HG02840 (cell line): Measurements from ENCODE around the gene HOXA13.

Source experiments
- ATAC-seq: cut with Tn5 transposase; IDR thresholded peaks from one replicate; pipeline ENCODE4 v1.9.1; 2021; ENCODE audit warnings: mild to moderate bottlenecking, moderate library complexity, moderate number of reproducible peaks; ENCODE audit not compliant: unreplicated experiment, low FRiP score

HOXA13 gene

GRCh38 chr7:27199849-27200760, at the start of gene HOXA13:
TSS of gene HOXA13 (minus strand) at chr7:27200091. CDS start at chr7:27200077, 14 bp downstream.
- no peak for ATAC-seq

GRCh38 chr7:27248911-27249723, 49.2 kb upstream of the HOXA13 start:
- ATAC-seq: no peak

- ATAC-seq: no peak
Observed at GRCh38 chr7:27248427-27248806, 48.5 kb upstream of the HOXA13 start.

- ATAC-seq: no peak
Observed at GRCh38 chr7:27247452-27248426, 47.8 kb upstream of the HOXA13 start.

- no peak for ATAC-seq
Observed at GRCh38 chr7:27247000-27247399, 47.1 kb upstream of the HOXA13 start.

GRCh38 chr7:27245798-27246691, 46.2 kb upstream of the HOXA13 start:
- no peak for ATAC-seq

- no peak for ATAC-seq
Observed at GRCh38 chr7:27245124-27245797, 45.4 kb upstream of the HOXA13 start.

- no peak for ATAC-seq
Observed at GRCh38 chr7:27244488-27245123, 44.7 kb upstream of the HOXA13 start.

- no peak for ATAC-seq
Observed at GRCh38 chr7:27243340-27244163, 43.7 kb upstream of the HOXA13 start.

- no peak for ATAC-seq
Observed at GRCh38 chr7:27242555-27243339, 42.9 kb upstream of the HOXA13 start, which contains the start of gene EVX1. TSS of gene EVX1 (plus strand) at chr7:27242802. CDS start at chr7:27243031, 229 bp downstream.

- no peak for ATAC-seq
Observed at GRCh38 chr7:27242154-27242553, 42.3 kb upstream of the HOXA13 start.

- no peak for ATAC-seq
Observed at GRCh38 chr7:27241189-27242056, 41.5 kb upstream of the HOXA13 start.

GRCh38 chr7:27240015-27240731, 40.3 kb upstream of the HOXA13 start:
- ATAC-seq: no peak

GRCh38 chr7:27239387-27240014, 39.6 kb upstream of the HOXA13 start:
- no peak for ATAC-seq
